PC-3 (cell line): ENCODE results near the gene PRPH.

Source experiments
- EZH2 ChIP-seq: fragments of 300-600 bp; sonication (generic); IDR thresholded peaks from one replicate; pipeline ENCODE4 v1.6.1; 2017; ENCODE audit warnings: antibody characterized with exemption, mild to moderate bottlenecking, low read length; ENCODE audit not compliant: unreplicated experiment
- EZH2phosphoT487 ChIP-seq: fragments of 300-600 bp; sonication (generic); IDR thresholded peaks from 2 replicates; pipeline ENCODE4 v1.6.1; 2018; ENCODE audit warnings: mild to moderate bottlenecking, antibody characterized with exemption, low read length, borderline replicate concordance
- TF ChIP-seq, protein P1 (sequence below): fragments of 300-600 bp; sonication (generic); conservative IDR thresholded peaks from 2 replicates; pipeline ENCODE4 v1.5.1; 2017; ENCODE audit warnings: antibody characterized with exemption, low read depth, mild to moderate bottlenecking, low read length

DNA sequence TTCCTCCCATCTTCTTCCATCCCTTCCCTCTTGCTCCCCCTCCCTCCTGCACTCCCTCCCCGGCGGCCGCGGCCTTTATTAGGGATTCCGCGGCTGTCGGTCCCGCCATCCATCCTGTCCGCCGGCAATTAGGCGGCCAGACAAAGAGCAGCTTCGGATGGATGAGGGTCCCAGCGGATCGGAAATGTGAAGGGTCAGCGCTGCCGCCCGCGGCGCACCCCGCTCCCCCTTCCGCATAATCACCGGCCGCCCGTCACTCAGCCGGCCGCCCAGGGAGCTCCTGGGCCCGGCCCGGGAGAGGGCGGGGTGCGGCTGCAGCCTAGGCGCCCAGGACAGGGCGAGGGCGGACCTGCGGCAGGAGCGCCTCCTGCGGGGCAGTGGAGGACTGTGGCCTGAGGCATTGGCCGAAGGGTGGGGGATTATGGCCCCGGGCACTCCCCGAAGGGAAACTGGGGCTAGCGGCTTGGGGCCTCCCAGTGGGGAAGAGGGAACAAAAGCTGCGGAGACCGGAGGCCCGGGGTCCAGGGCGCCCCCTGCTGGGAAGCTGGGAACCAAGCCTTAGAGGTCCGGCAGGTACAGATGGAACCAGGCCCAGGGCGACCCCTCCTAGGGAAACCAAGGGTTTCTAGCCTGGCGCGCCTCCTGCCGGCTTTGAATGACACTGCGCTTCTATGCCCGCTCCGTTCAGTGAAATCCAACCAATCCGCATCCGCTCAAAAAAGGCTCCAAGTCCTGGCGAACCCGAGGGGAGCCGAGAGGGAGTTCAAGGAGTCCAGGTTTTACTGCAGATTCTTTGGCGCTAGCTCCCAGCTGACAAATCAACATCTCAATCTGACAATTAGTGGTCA is 47.3 kb downstream of the PRPH start:
- TF ChIP-seq EZH2 (no peak), EZH2phosphoT487 (no peak)
- TF ChIP-seq, protein P1, sequence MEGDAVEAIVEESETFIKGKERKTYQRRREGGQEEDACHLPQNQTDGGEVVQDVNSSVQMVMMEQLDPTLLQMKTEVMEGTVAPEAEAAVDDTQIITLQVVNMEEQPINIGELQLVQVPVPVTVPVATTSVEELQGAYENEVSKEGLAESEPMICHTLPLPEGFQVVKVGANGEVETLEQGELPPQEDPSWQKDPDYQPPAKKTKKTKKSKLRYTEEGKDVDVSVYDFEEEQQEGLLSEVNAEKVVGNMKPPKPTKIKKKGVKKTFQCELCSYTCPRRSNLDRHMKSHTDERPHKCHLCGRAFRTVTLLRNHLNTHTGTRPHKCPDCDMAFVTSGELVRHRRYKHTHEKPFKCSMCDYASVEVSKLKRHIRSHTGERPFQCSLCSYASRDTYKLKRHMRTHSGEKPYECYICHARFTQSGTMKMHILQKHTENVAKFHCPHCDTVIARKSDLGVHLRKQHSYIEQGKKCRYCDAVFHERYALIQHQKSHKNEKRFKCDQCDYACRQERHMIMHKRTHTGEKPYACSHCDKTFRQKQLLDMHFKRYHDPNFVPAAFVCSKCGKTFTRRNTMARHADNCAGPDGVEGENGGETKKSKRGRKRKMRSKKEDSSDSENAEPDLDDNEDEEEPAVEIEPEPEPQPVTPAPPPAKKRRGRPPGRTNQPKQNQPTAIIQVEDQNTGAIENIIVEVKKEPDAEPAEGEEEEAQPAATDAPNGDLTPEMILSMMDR = peak; percentile 91
